NCI-H526 (cell line): ENCODE measurements around the gene SKIC2.
"Not testable (repeated sequence)": the region's sequence is repeated elsewhere in the genome, so short reads cannot be mapped to it uniquely, and the experiment has no call there.

Experiments used
- DNase-seq, 2 experiments: peaks; one replicate each; lab custom pipeline; 2025; lab: John Stamatoyannopoulos, UW

SKIC2 gene

DNA sequence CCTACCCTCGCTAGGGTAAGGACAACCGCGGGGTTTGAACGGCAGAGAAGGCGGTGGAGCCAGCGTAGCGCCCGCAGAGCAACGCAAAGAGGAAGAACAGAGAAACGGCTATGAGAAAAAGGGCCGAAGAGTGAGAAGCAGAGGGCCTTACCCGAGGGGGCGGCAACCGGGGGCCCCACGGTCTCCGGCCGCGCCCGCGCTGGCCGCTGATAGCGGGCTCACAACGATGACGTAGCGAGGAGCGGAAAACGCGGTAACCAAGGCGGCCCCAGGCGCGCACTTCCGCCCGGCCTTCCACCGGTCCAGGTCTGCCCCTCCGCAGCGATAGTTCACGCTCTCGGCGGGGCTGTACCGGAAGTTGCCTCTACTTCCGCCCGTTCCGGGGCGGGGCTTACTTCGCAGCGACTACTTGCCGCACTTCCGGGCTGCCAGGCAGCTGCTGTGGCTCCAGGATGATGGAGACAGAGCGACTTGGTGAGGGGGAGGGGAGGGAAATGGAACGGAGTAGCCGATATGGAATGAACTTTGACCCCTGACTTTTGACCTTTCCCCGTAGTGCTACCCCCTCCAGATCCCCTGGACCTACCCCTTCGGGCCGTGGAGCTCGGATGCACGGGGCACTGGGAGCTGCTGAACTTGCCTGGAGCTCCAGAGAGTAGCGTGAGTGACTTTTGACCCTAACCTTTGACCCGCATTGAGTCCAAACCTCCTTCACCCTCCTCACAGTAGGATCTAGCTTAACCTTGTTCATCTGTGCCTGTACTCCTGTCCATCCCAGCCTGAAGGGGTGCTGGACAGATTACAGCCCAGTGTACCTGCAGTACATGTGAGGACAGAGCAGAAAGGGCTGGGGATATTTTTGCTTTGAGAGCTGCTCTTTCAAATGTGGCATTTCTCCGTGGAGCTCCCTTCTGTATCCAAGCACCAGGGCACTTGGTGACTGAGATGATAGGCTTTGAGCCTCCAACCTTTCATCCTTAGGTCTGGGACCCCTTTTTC, at the start of gene SKIC2, which contains the start of gene NELFE:
Gene SKIC2, plus strand, starts transcription at position 435 of the 999 bp plus-strand sequence. Its CDS starts 18 bp downstream, at position 453.
Gene NELFE, minus strand, starts transcription at position 231 of the 999 bp plus-strand sequence. CDS start 525 bp downstream, outside the sequence.
- peak; percentile 93 to 98 for DNase-seq

DNA sequence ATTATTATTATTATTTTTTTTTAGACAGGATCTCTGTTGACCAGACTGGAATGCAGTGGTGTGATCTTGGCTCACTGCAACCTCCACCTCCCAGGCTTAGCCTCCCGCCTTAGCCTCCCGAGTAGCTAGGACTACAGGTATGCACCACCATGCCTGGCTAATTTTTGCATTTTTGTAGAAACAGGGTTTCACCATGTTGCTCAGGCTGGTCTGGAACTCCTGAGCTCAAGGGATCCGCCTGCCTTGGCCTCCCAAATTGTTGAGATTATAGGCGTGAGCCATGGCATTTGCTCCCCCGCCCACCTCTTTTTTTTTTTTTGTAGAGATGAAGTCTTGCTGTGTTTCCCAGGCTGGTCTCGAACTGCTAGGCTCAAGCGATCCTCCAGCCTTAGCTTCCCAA, 49.7 kb upstream of the SKIC2 start:
- DNase-seq = not testable (repeated sequence)

DNA sequence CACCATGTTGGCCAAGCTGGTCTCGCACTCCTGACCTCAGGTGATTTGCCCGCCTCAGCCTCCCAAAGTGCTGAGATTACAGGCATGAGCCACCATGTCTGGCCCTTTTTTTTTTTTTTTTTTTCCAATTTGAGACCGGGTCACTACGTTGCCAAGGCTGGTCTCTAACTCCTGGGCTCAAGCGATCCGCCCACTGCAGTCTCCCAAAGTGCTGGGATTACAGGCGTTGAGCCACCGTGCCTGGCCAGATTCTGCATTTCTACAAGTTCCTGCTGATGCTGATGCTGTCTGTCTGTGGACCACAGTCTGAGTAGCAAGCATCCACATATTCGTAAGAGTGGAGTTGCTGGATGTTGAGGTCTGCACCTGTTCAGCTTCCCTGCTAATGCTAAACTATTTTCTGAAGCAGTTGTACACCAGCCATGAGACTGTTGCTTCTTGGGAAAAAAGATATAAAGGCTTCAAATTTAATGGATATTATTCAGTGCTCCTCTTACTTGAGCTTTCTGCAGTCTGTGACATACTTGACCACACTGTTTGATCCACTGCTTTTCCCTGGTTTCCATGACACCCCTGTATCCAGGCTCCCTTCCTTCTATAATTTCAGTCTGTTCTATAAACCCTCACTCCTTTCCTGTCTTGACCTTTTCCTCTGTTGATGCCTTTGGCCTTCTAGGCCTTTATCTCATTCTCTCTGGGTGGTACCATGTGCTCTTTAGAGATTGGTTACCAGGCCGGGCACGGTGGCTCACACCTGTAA, 47.0 kb upstream of the SKIC2 start:
- no peak for DNase-seq

DNA sequence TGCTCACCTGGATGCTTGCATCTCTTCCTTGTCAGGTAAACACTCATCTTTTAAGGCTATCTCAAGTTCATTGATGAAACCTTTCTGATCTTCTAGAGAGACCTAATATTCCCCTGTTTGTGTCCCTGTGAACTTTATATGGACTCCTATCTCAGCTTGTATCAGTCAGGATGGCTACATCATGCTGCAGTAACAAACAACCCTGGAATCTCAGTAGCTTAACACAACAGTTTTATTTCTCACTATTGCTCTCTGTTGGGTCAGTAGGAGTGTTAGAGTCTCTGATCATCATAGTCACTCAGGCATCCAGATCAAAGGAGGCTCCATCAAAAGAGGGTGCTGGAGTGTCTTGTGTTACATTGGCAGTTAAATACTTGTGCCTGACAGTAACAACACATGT, 43.6 kb upstream of the SKIC2 start:
- DNase-seq = no peak

DNA sequence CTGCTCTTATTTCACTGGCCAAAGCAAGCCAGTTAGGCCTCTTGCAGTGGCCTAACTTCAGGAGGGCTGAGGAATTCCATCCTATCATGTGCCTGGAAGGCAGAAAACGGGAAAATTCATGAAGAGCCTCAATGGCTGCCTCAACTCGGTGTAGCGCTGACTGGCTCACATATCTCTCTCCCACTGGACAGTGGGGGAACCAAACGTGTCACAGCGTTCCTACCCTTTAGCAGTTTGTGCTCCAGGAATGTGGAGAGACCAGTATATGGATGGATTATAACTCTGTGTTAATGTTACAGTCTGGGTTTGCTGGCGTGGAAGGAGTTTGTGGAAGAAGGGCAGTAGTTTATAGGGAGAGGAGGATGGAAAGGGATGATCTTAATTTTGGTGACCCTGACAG, 43.2 kb upstream of the SKIC2 start:
- DNase-seq = no peak

DNA sequence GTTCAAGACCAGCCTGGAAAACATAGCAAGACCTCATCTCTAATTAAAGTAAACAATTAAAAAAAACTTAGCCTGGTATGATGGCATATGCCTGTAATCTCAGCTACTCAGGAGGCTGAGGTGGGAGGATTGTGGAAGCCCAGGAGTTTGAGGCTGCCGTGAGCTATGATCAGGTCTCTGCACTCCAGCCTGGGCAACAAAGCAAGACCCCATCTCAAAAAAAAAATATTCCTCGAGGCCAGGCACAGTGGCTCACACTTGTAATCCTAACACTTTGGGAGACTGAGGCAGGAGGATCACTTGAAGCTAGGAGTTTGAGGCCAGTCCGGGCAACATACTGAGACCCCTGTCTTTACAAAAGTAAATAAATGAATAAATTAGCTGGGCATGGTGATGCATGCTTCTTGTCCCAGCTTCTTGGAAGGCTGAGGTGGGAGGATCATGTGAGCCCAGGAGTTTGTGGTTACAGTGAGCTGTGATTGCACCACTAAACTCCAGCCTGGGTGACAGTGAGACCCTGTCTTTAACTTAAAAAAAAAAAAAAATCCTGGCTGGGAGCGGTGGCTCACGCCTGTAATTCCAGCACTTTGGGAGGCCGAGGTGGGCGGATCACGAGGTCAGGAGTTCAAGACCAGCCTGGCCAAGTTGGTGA, 40.8 kb upstream of the SKIC2 start:
- no peak for DNase-seq

DNA sequence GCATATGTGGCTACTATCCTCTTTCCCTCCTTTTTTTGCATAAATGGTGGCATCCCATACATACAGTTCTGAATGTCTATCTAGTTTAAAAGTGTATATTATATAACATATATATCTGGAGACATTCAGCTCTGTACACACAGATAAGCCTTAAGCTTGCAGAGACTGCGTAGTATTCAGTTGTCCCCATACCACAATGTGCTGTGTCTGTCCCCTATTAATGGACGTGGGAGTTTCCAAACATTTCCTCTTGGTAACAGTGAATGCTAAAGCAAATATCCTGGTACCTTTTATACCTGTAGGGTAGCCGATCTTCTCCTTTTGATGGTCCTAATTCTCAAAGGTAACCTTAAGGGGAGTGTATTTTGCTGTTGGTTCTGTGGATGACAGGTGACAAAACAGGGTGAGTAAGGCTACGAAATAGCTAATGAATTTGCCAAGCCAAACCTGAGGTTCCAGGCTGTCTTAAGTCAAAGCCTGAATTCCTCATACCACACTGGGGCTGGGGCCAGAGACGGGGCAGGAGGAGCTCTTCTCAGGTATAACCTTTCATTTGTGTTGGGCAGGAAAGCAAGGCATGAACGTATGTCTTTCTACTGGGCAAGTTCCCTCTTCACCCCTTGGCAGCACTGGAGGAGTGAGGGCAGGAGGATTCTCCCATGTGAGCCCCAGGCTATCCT, 39.2 kb upstream of the SKIC2 start:
- no peak for DNase-seq

DNA sequence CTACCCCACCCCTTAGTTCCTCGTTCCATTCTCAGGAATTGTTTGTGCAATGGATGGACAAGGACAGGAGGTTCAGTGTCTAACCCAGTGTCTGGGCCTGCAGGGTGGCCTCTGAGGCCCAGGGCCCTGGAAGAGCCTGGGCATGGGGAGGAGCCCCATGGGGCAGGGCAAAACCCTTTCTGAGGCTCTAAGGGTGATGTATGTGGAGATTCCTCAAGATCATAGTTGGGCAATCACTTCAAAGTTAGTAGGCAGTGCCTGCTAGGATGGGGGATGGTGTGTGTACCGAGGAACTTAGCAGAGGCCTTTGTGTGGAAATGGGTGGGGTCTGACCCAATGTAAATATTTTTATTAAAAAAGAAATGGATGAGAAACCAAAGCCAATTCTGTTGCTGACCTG, 38.2 kb upstream of the SKIC2 start:
- DNase-seq = no peak

DNA sequence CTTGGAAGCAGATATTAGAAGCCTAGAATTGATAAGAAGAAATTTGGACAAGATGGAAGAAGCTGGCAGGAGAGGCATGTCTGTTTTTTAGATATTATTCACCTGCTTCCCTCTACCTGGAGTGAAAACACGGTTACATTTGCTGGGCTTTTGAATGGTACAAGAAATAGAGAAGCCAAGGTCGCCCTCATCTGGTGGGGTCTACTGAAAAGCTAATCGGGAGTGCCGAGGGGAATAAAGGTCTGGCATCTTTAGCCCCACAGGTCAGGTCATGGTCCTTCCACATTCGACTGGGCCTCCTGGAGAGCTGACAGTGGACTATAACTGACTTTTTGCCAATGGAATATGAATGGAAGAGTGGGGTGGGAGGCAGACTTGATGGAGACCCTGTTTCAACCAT, 36.0 kb upstream of the SKIC2 start:
- peak in 1 of 2 experiments; percentile 49 for DNase-seq

DNA sequence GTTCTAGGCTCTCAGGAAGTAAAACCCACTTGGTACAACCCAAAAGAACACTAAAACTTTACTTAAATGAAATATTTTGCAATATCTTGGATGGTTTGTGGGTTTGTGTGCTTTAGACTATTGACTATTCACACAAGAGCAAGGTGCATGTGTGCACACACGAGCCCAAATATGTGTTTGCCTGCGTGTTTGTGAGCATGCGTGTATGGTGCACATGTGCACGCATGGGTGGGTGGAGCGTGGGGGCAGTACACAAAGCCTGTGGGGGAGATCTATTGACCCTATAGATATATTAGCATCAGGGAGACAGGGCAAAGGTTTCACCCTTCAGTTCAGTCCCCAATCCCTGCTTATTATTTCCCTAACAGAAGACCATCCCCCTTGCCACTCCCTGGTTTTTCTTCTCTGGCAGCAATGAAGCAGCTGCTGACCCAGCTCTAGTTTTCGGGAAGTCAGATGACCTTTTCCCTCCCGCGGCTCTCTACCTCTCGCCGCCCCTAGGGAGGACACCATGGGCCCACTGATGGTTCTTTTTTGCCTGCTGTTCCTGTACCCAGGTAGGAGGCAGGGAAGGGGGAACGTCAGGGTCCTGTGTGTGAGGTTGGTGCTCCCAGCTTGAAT, 31.6 kb upstream of the SKIC2 start, which contains the start of gene C2:
Gene C2, plus strand, starts transcription at position 476 of the 621 bp plus-strand sequence. Its CDS starts 36 bp downstream, at position 512.
- DNase-seq = no peak

DNA sequence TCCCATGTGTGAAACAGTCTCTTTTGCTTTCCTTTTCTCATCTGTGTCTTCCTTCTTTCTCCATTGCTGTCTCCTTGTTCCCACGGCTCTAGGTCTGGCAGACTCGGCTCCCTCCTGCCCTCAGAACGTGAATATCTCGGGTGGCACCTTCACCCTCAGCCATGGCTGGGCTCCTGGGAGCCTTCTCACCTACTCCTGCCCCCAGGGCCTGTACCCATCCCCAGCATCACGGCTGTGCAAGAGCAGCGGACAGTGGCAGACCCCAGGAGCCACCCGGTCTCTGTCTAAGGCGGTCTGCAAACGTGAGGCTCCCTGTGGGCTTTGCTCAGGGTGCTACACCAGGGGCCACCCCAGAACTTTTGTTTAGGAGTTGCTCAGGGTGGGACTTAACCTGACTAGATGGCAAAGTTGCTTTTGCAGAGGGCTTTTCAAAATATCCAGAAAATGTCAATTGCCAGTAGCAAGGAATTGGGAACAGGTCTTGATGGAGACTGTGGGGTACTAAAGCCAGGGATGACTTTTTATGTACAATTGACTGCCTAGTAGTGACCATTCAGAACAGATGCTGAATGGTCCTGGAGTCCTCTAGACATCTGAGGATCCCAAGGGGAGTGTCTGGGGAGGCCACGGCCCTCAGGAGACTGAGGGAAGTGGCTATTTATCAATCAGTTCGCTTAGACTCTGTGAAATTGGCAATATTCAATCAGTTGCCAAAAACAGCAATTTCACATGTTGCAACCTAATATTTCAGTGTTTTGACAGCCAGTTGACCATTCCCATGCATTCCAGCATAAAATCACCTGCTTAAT, 30.9 kb upstream of the SKIC2 start:
- no peak for DNase-seq

DNA sequence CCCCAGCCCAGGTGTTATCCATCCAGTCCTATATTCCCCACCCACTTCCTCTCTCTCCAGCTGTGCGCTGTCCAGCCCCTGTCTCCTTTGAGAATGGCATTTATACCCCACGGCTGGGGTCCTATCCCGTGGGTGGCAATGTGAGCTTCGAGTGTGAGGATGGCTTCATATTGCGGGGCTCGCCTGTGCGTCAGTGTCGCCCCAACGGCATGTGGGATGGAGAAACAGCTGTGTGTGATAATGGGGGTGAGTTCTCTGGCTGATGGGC, 30.4 kb upstream of the SKIC2 start:
- DNase-seq = no peak

DNA sequence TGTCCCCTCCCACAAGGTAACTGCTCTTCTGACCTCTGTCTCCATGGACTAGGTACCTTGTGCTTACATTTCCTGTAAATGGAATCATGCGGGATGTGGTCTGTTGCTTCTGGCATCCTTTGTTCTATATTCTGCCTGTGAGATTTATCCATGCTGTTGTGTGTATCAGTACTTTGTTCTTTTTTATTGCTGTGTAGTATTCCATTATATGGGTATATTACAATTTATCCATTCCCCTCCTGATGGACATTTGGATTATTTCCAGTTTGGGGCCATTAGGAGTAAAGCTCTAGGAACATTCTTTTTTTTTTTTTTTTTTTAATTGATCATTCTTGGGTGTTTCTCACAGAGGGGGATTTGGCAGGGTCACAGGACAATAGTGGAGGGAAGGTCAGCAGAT, 28.0 kb upstream of the SKIC2 start:
- no peak for DNase-seq

DNA sequence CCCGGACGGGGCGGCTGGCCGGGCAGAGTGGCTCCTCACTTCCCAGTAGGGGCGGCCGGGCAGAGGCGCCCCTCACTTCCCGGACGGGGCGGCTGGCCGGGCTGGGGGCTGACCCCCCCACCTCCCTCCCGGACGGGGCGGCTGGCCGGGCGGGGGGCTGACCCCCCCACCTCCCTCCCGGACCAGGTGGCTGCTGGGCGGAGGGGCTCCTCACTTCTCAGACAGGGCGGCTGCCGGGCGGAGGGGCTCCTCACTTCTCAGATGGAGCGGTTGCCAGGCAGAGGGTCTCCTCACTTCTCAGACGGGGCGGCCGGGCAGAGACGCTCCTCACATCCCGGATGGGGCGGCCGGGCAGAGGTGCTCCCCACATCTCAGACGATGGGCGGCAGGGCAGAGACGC, 26.8 kb upstream of the SKIC2 start:
- not testable (repeated sequence) for DNase-seq

DNA sequence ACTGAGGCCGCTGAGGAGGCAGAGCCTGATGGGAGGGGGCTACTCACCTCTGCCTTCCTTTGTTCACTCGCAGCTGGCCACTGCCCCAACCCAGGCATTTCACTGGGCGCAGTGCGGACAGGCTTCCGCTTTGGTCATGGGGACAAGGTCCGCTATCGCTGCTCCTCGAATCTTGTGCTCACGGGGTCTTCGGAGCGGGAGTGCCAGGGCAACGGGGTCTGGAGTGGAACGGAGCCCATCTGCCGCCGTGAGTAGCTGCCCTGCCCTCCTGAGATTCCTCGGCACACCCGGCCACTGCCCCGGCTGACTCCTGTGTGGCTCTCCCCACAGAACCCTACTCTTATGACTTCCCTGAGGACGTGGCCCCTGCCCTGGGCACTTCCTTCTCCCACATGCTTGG, 25.4 kb upstream of the SKIC2 start:
- DNase-seq = no peak

DNA sequence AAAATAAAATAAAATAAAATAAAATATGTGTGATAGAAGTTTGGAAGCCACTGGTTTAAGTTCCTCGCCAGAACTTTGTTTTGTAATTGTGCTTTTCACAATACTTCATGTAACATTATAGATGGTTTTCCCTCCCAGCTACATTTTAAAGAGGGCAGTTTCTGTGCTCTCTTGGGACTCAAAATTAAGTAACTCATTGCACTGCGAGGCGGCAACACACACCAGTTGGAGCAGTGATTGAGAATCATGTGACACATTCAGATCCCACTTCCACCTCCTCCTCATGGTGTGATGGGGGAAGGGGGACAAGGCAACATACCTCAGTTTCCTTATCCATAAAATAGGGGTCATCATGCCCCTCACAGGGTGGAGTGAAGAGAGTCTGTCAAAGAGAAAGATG, 24.0 kb upstream of the SKIC2 start:
- DNase-seq = no peak

DNA sequence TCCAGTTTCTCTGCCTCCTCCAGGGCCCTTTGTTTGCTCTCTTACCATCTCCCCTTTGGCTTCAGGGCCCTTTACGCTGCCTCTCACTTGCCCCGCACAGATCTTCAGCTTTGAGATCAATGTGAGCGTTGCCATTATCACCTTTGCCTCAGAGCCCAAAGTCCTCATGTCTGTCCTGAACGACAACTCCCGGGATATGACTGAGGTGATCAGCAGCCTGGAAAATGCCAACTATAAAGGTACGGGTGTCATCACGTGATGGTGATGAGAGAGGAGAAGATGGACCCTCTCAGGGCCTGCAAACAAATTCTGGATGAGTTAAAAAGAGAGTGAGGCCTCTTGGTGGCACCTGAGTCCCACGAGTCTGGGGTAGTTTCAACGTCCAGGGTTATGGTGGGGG, 23.2 kb upstream of the SKIC2 start:
- no peak for DNase-seq

DNA sequence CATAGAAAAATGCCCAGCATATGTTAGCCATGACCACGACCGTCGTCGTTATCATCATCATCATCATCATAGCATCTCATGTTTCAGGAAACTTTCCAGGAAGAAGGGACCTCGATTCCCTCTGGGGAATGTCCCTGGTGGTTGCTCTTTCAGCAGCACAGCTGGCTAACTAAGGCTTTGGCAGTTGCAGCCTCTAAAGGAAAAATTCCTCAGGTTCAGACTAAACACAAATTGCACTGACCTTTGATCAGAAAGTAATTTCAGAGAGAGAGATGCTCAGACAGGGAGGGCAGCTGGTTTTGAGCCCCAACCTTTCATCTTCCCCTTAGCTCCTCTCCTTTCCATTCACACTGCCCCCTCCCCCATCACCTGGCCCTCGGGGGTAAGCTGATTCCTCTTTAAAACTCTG, 18.7 kb upstream of the SKIC2 start:
- DNase-seq = peak; percentile 26 to 50

DNA sequence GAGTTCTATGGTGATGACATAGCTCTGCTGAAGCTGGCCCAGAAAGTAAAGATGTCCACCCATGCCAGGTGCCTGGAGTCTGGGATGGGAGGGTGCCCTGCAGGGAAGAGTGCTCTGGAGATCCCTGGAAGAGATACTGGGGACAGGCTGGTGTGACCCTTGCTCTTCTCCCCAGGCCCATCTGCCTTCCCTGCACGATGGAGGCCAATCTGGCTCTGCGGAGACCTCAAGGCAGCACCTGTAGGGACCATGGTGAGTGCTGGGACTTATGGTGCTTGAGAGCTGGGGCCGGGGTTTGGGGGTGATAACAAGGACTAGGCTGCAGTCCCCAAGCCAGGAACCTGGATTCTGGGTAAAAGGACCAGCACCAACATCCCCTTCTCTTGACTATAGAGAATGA, 15.2 kb upstream of the SKIC2 start:
- no peak for DNase-seq

DNA sequence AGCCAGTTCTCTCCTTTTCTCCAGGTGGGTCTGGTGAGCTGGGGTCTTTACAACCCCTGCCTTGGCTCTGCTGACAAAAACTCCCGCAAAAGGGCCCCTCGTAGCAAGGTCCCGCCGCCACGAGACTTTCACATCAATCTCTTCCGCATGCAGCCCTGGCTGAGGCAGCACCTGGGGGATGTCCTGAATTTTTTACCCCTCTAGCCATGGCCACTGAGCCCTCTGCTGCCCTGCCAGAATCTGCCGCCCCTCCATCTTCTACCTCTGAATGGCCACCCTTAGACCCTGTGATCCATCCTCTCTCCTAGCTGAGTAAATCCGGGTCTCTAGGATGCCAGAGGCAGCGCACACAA, 13.8 kb upstream of the SKIC2 start:
- DNase-seq = no peak
